HG02571 (cell line): ENCODE data around the gene IDI1.
A peak's percentile ranks its signal among the peaks of the same experiment; 100 is the strongest.
"Not testable (repeated sequence)": the region's sequence is repeated elsewhere in the genome, so short reads cannot be mapped to it uniquely, and the experiment has no call there.

ENCODE experiments used
- ATAC-seq: cut with Tn5 transposase; IDR thresholded peaks from one replicate; pipeline ENCODE4 v1.9.1; 2021; ENCODE audit warnings: mild to moderate bottlenecking, moderate library complexity; ENCODE audit not compliant: unreplicated experiment

Gene IDI1

GRCh38 chr10:1064964-1065247 lies 16.0 kb upstream of the IDI1 start:
- no peak for ATAC-seq

DNA sequence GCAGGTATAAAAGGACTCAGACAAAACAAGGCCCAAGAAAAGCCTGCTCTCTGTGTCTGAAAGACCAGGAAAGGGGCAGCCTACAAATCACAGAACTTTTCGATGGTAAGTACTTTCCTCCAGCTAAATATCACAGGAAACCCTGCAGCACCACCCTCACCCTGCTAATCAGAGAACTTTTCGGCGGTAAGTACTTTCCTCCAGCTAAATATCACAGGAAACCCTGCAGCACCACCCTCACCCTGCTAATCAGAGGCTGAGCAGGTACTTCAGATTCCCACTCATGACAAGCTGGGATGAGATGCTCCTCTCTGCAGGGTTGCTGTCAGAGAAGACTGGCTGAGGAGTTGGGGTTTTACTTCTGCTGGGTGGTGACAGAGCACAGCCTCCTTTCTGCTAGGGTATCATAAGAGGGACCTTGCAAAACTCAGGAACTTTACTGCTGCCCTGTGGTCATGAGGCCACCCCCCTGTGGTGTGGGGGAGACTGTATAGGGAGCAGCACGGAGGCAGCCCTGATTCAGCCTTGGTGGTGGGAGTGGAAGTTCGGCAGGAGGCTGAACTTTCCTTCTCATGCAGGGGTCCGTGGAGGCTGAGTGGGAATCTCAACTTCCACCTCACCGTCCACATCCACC lies 14.4 kb upstream of the IDI1 start:
- no peak for ATAC-seq

DNA sequence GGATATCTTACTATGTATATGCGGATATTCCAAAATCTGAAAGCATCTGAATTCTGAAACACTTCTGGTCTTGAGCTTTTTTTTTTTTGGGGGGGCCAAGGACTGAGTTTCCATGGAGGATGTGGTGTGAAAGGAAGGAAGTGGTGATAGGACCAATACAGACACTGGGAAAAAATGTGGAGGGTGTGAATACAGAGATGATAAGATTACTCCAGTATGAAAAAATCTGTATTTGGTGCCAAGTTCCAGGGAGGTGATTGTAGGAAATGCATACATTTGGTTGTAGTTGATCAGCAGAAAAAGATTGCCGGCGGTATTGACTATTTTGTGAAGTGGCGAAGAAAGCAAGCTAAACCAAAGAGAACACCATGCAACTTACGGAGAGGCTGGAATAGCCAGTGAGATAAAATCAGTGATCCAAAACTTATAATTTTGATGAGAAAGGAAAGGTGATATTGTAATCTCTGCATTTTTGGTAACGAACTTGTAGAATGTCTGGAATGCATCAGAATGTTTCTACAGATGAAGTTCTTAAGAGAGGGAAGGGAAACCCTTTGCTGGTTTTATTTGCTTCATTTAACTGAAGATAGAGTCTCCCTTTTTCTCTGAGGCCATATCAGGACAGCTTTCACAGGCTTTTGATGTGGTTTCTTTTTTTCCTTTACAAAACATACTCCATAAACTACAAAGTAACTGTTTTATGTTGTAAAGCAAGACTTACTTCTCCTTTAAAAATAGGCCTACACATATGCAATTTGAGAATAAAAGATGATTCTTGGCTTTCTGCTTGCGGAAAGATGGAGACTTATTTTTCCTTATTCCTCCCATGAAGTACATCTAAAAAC lies 13.2 kb upstream of the IDI1 start:
- no peak for ATAC-seq

GRCh38 chr10:1059902-1060301 lies 11.0 kb upstream of the IDI1 start:
- ATAC-seq = no peak

GRCh38 chr10:1058017-1058416 lies 9.1 kb upstream of the IDI1 start:
- no peak for ATAC-seq

DNA sequence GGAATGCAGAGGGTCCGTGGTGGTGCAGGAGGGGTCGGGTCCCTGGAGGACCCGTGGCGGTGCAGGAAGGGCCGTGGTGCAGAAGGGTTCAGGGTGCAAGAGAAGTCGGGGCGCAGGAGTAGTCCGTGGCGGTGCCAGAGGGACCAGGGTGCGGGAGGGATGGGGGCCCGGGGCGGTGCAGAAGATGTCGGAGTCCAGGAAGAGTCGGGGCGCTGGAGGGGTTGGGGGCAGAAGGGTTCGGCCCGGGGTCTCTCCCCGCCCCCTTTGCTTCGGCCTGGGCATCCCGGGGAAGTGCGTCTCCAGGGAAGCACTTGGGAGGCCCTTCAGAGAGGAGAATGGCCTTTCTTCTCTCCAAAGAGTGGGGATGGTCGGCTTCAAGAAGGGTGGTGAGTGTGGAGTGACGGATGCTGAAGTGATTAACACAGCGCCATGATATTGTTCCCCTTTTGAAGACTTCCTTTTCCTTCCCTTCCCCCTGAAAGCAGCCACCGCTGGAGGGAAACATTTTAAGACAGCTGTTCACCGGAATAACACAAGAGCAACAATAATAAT lies 8.3 kb upstream of the IDI1 start:
- no peak for ATAC-seq

- peak; percentile 91 for ATAC-seq
These were observed 7.6 kb upstream of the IDI1 start, which contains the start of gene WDR37 for GRCh38 chr10:1056326-1057105. Gene WDR37, plus strand, starts transcription at chr10:1056385. Its CDS starts 15,771 bp downstream, at chr10:1072156.

- no peak for ATAC-seq
These were observed 5.8 kb upstream of the IDI1 start for GRCh38 chr10:1054684-1055083.

DNA sequence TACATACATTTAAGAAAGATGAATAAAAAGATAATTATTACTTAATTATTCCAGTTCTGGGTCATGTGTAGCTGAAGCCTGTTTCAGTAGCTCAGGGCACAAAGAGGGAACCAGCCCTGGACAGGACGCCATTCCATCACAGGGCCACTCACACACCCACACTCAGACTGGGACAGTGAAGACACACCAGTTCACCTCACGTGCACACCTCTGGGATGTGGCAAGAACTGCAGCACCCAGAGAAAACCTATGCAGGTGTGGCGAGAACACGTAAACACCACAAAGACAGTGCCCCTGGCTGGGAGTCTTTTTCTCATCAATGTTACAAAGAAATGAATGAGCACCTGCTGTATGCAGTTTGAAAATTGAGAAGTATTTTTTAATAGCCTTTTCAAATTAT lies 1.6 kb upstream of the IDI1 start:
- ATAC-seq = no peak

DNA sequence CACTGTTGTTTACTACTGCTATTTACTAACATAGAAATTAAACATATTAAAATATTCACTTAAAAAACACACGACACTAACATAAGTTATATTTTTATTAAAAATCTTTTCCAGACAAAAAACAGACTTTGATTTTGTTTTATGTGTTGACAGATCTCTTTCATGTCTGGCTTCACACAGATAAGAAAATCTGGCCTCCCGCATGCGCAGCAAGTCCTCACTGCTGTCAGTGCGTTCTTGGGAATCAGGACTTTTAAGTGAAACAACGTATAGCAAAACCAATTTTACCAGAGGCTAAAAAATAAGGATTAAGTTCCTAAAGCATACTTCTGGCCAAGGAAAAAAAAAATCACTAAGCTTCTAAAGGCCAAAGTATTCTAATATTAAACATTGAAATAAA lies 1.2 kb upstream of the IDI1 start:
- ATAC-seq = no peak

- ATAC-seq = no peak
These were observed 573 bp upstream of the IDI1 start for GRCh38 chr10:1049425-1049958.

- no peak for ATAC-seq
These were observed 579 bp downstream of the IDI1 start for GRCh38 chr10:1048349-1048731.

- ATAC-seq = no peak
These were observed 982 bp downstream of the IDI1 start for GRCh38 chr10:1047937-1048336.

DNA sequence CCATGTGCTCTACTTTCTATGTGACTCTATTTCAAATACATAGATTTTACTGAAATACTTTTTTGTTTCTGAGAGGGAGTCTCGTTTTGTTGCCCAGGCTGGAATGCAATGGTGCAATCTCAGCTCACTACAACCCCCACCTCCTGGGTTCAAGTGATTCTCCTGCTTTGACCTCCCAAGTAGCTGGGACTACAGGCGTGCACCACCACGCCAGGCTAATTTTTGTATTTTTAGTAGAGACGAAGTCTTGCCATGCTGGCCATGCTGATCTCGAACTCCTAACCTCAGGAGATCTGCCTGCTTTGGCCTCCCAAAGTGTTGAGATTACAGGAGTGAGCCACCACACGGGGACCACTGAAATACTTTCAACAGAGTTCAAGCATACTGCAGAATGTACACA lies 3.5 kb downstream of the IDI1 start:
- no peak for ATAC-seq

GRCh38 chr10:1044964-1045363 lies 4.0 kb downstream of the IDI1 start:
- no peak for ATAC-seq

DNA sequence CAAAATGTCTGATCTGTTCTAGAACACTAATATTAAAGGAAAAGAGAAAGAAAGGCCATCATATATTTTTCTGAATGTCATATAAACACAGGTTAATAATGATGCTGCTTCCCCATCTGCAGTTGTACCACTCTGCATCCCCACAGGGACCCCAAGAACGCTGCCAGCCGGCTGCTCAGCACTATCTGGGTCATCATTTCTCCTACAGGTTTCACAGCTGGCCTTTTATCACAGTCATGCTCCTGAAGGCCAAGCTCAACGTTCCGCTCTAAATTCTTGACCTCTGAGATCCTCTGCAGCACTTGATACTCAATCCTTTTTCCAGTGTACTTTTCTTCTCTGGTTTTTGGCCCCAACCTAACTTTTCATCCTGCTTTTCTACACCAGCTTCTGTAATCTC lies 4.8 kb downstream of the IDI1 start:
- ATAC-seq = no peak

GRCh38 chr10:1043532-1043995 lies 5.4 kb downstream of the IDI1 start:
- peak; percentile 43 for ATAC-seq

DNA sequence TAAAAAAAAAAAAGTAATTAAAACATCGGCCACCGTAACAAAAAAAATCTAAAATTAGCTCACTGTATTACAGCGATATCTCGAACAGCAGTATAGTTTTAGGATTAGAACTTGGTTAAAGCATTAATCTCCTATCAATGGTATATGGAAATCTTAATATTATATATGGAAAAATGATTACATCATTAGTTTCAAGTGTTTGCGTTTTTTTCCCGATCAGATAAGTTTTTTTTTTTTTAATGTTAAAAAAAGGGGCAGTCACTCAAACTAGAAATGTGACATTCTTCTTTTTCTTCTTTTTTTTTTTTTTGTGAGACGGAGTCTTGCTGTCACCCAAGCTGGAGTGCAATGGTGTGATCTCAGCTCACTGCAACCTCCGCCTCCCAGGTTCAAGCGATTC lies 7.4 kb downstream of the IDI1 start:
- ATAC-seq = no peak

GRCh38 chr10:1040133-1040532 lies 8.8 kb downstream of the IDI1 start:
- no peak for ATAC-seq

- not testable (repeated sequence) for ATAC-seq
These were observed 10.2 kb downstream of the IDI1 start for GRCh38 chr10:1038769-1039168.

- ATAC-seq = no peak
These were observed 11.8 kb downstream of the IDI1 start for GRCh38 chr10:1037098-1037497.
